SK-N-SH treated with all-trans-retinoic acid at 6 μM for 48 hours (cell line): ENCODE measurements around the gene NEK10.
"Not testable (repeated sequence)": the region's sequence is repeated elsewhere in the genome, so short reads cannot be mapped to it uniquely, and the experiment has no call there.

ENCODE experiments used
- ATAC-seq: fragments of 200-7000 bp; cut with Tn5 transposase; 3 replicates; pipeline ENCODE4 v1.9.1; 2020; ENCODE audit warnings: mild to moderate bottlenecking, moderate library complexity
- ARNTL ChIP-seq: fragments of 450-650 bp; formaldehyde crosslinking; IDR thresholded peaks from 2 replicates; pipeline ENCODE4 v1.5.0; 2020; ENCODE audit warnings: low read depth, mild to moderate bottlenecking, moderate library complexity, borderline replicate concordance
- BACH2 ChIP-seq: fragments of 250-450 bp; sonication (Bioruptor Pico); IDR thresholded peaks from 2 replicates; pipeline ENCODE4 v1.9.0; 2021; ENCODE audit warnings: mild to moderate bottlenecking, borderline replicate concordance
- CSDC2 ChIP-seq: fragments of 250-450 bp; sonication (Bioruptor Pico); IDR thresholded peaks from 2 replicates; pipeline ENCODE4 v1.5.0; 2020; ENCODE audit warnings: mild to moderate bottlenecking, moderate library complexity
- ESRRG ChIP-seq: fragments of 250-450 bp; sonication (Bioruptor Pico); IDR thresholded peaks from 2 replicates; pipeline ENCODE4 v1.6.1; 2021; ENCODE audit warnings: mild to moderate bottlenecking
- ISL1 ChIP-seq: fragments of 250-450 bp; sonication (Bioruptor Pico); IDR thresholded peaks from 2 replicates; pipeline ENCODE4 v2.1.2; 2022; ENCODE audit warnings: mild to moderate bottlenecking, moderate library complexity
- OSR1 ChIP-seq: fragments of 250-450 bp; sonication (Bioruptor Pico); IDR thresholded peaks from 2 replicates; pipeline ENCODE4 v1.8.0; 2022; ENCODE audit warnings: moderate library complexity, mild to moderate bottlenecking, inconsistent platforms
- POU6F1 ChIP-seq: fragments of 250-450 bp; sonication (Bioruptor Pico); IDR thresholded peaks from 2 replicates; pipeline ENCODE4 v1.8.0; 2021; ENCODE audit warnings: low read depth, mild to moderate bottlenecking, moderate library complexity, borderline replicate concordance
- PPARA ChIP-seq: fragments of 250-450 bp; sonication (Bioruptor Pico); IDR thresholded peaks from 2 replicates; pipeline ENCODE4 v1.5.0; 2020; ENCODE audit warnings: mild to moderate bottlenecking, borderline replicate concordance
- RARB ChIP-seq: fragments of 250-450 bp; sonication (Bioruptor Pico); IDR thresholded peaks from 2 replicates; pipeline ENCODE4 v1.8.0; 2021; ENCODE audit warnings: mild to moderate bottlenecking, moderate library complexity
- SNAI2 ChIP-seq: fragments of 250-450 bp; sonication (Bioruptor Pico); IDR thresholded peaks from 2 replicates; pipeline ENCODE4 v1.5.0; 2020; ENCODE audit warnings: mild to moderate bottlenecking, moderate library complexity
- TCF4 ChIP-seq: fragments of 250-450 bp; sonication (Bioruptor Pico); IDR thresholded peaks from 2 replicates; pipeline ENCODE4 v1.8.0; 2021; ENCODE audit warnings: mild to moderate bottlenecking, moderate library complexity, borderline replicate concordance
- TOX ChIP-seq: fragments of 250-450 bp; sonication (Bioruptor Pico); IDR thresholded peaks from 2 replicates; pipeline ENCODE4 v1.8.0; 2021; ENCODE audit warnings: mild to moderate bottlenecking, moderate library complexity, borderline replicate concordance
- TSHZ2 ChIP-seq: fragments of 250-450 bp; sonication (Bioruptor Pico); IDR thresholded peaks from 2 replicates; pipeline ENCODE4 v1.5.0; 2020; ENCODE audit warnings: mild to moderate bottlenecking, moderate library complexity
- ZC3H10 ChIP-seq: fragments of 250-450 bp; sonication (Bioruptor Pico); IDR thresholded peaks from 2 replicates; pipeline ENCODE4 v1.5.1; 2021; ENCODE audit warnings: mild to moderate bottlenecking, moderate library complexity
- ZFP3 ChIP-seq: fragments of 250-450 bp; sonication (Bioruptor Pico); IDR thresholded peaks from 2 replicates; pipeline ENCODE4 v1.5.0; 2020; ENCODE audit warnings: mild to moderate bottlenecking, moderate library complexity
- ZFP30 ChIP-seq: fragments of 450-650 bp; formaldehyde crosslinking; IDR thresholded peaks from 2 replicates; pipeline ENCODE4 v1.5.0; 2022; ENCODE audit warnings: mild to moderate bottlenecking, moderate library complexity
- ZNF565 ChIP-seq: fragments of 450-650 bp; formaldehyde crosslinking; conservative IDR thresholded peaks from 2 replicates; pipeline ENCODE4 v1.5.0; 2020; ENCODE audit warnings: low read depth, mild to moderate bottlenecking, moderate library complexity
- ZNF70 ChIP-seq: fragments of 450-650 bp; formaldehyde crosslinking; IDR thresholded peaks from 2 replicates; pipeline ENCODE4 v1.5.0; 2020; ENCODE audit warnings: mild to moderate bottlenecking, moderate library complexity
- TF ChIP-seq, protein P1 (sequence below): fragments of 250-450 bp; sonication (Bioruptor Pico); IDR thresholded peaks from 2 replicates; pipeline ENCODE4 v1.8.0; 2020; ENCODE audit warnings: mild to moderate bottlenecking, moderate library complexity, borderline replicate concordance
- TF ChIP-seq, protein P2 (sequence below): fragments of 250-450 bp; sonication (Bioruptor Pico); IDR thresholded peaks from 2 replicates; pipeline ENCODE4 v1.5.1; 2020; ENCODE audit warnings: low read depth, mild to moderate bottlenecking, moderate library complexity
- TF ChIP-seq, protein P3 (sequence below): fragments of 250-450 bp; sonication (Bioruptor Pico); IDR thresholded peaks from 2 replicates; pipeline ENCODE4 v1.5.1; 2021; ENCODE audit warnings: mild to moderate bottlenecking, moderate library complexity

The NEK10 gene

DNA sequence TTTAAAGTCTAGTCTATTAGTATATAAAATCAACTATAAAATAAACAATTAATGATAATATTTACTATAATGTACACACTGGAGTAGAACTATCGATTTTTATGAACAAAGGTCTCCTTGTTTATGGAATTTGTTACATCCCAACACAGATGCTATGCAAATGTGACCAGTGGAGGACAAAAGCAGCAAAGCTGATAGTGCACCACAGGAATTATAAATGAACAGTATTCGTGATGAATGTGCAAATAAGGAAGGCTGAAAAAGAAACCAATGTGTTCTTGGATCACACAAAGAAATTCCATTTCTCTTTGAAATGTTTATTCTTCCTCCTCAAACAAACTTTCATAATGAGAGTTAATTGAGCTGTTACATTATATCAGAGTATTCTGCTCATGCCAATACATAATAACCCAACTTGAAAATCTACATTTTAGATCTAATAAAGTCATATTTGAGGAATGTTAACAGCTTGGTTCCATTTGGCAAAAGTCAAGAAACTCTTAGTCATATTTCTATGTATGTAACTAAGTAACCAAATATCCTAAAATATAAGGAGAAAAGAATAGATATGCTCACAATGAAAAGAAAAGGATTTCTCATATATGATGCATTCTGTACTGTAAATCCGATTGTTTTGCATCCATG lies 79.3 kb downstream of the NEK10 start:
- peak; percentile 70 for ATAC-seq
- TF ChIP-seq ZFP30 (CRISPR knock-in tag) (no peak), TCF4 (CRISPR knock-in tag) (no peak), SNAI2 (no peak), POU6F1 (no peak), ARNTL (CRISPR knock-in tag) (no peak), ISL1 (CRISPR knock-in tag) (peak; percentile 63)
- TF ChIP-seq, protein P1, sequence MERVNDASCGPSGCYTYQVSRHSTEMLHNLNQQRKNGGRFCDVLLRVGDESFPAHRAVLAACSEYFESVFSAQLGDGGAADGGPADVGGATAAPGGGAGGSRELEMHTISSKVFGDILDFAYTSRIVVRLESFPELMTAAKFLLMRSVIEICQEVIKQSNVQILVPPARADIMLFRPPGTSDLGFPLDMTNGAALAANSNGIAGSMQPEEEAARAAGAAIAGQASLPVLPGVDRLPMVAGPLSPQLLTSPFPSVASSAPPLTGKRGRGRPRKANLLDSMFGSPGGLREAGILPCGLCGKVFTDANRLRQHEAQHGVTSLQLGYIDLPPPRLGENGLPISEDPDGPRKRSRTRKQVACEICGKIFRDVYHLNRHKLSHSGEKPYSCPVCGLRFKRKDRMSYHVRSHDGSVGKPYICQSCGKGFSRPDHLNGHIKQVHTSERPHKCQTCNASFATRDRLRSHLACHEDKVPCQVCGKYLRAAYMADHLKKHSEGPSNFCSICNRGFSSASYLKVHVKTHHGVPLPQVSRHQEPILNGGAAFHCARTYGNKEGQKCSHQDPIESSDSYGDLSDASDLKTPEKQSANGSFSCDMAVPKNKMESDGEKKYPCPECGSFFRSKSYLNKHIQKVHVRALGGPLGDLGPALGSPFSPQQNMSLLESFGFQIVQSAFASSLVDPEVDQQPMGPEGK (CRISPR knock-in tag), result no peak
- TF ChIP-seq, all 23 proteins: peak for 1

DNA sequence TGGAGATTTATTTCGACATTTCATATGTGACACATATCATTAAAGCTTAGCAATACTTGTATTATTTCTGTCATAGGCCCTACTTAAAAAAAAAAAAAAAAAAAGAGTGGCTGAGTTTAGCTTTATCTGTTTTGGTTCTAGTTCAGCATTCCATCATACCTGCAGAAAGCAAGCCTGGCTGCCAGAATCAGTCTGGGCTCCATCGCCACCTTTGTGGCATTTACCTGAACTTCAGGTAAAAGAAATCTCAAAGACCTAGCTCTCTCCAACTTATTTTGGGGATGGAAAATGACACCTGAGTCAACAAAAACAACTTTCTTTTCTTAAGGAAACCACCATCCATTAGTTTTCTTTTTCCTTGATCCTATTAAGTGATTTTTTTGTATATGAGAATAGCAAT lies 82.1 kb downstream of the NEK10 start:
- TF ChIP-seq BACH2 (CRISPR knock-in tag) (no peak), SNAI2 (no peak), POU6F1 (no peak), ZC3H10 (CRISPR knock-in tag) (no peak), ZNF565 (CRISPR knock-in tag) (no peak), ARNTL (CRISPR knock-in tag) (no peak), ISL1 (CRISPR knock-in tag) (no peak), OSR1 (CRISPR knock-in tag) (no peak), ZFP30 (CRISPR knock-in tag) (no peak), TOX (CRISPR knock-in tag) (no peak), CSDC2 (CRISPR knock-in tag) (no peak), ZFP3 (CRISPR knock-in tag) (no peak), PPARA (no peak), RARB (no peak), TSHZ2 (CRISPR knock-in tag) (no peak), TCF4 (CRISPR knock-in tag) (no peak), ESRRG (CRISPR knock-in tag) (no peak), ZNF70 (CRISPR knock-in tag) (no peak)
- TF ChIP-seq, protein P2, sequence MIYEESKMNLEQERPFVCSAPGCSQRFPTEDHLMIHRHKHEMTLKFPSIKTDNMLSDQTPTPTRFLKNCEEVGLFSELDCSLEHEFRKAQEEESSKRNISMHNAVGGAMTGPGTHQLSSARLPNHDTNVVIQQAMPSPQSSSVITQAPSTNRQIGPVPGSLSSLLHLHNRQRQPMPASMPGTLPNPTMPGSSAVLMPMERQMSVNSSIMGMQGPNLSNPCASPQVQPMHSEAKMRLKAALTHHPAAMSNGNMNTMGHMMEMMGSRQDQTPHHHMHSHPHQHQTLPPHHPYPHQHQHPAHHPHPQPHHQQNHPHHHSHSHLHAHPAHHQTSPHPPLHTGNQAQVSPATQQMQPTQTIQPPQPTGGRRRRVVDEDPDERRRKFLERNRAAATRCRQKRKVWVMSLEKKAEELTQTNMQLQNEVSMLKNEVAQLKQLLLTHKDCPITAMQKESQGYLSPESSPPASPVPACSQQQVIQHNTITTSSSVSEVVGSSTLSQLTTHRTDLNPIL (CRISPR knock-in tag), result no peak
- TF ChIP-seq, protein P3, sequence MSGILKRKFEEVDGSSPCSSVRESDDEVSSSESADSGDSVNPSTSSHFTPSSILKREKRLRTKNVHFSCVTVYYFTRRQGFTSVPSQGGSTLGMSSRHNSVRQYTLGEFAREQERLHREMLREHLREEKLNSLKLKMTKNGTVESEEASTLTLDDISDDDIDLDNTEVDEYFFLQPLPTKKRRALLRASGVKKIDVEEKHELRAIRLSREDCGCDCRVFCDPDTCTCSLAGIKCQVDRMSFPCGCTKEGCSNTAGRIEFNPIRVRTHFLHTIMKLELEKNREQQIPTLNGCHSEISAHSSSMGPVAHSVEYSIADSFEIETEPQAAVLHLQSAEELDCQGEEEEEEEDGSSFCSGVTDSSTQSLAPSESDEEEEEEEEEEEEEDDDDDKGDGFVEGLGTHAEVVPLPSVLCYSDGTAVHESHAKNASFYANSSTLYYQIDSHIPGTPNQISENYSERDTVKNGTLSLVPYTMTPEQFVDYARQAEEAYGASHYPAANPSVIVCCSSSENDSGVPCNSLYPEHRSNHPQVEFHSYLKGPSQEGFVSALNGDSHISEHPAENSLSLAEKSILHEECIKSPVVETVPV, result no peak
- no peak for ATAC-seq

- ATAC-seq, result not testable (repeated sequence)
These were observed 82.7 kb downstream of the NEK10 start for GRCh38 chr3:27286467-27286866.
